Renal cortex interstitium (tissue), 11 donors: ENCODE results near the gene PNMA8B. TPM values are rescaled to one million over a fixed set of nuclear protein-coding genes. Genes with fewer than 3 reads are reported as not detected.
"Not testable (repeated sequence)": the region's sequence is repeated elsewhere in the genome, so short reads cannot be mapped to it uniquely, and the experiment has no call there.

ENCODE experiments used
- DNase-seq, 11 donors: peaks; one replicate each; pipeline ENCODE4 v3.0.0-alpha.2; 2013; ENCODE audit warnings: low read depth in 9 of 11, low spot score in 4 of 11; ENCODE audit errors: extremely low read depth in 1 of 11
- polyA plus RNA-seq, 3 donors: library from polyadenylated mRNA; unstranded; fragments of 120-200 nt; gene quantifications; one replicate each; pipeline ENCODE4 v1.2.1, GENCODE V29; 2013; ENCODE audit not compliant: insufficient read length in 3 of 3

PNMA8B gene
- polyA plus RNA-seq, 3 donors, result 3.2 to 5.5 (median 4.9) TPM

DNA sequence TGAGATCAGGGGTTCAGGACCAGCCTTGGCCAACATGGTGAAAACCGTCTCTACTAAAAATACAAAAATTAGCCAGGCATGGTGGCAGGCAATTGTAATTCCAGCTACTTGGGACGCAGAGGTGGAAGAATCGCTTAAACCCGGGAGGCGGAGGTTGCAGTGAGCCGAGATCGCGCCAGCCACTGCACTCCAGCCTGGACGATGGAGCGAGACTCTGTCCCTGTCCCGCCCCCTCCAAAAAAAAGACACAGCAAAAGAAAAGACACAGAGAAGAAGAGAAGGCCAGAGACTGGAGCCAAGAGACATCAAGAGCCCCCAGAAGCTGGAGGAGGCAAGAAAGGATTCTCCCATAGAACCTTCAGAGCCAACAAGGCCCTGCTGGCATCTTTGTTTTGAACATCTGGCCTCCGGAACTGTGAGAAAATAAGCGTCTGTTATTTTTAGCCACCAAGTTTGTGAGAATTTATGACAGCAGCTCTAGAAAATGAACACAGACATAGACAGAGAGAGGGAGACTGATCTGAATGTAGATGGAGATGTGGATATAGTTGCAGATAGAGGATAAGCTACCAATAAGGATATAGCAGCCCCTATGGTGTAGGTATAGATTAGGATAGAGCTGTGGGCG, 25.7 kb upstream of the PNMA8B start:
- no peak for DNase-seq

DNA sequence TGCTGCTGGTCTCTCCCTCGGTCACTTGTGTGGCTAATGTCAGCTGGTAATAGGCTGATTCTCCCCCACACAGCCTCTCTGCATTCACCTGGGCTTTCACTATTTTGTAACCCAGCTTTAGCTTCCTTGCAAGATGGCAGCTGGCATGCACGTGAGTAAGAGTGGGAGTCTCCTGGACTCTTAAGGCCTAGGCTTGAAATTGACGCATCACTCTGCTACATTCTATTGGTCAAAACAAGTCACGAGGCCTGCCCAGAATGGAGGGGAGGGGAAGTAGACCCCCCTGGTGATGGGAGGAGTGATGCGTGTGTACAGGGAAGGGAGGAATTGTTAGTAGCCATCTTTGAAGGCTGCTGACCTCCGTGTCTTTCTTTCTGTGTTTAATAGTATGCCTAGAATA, 24.9 kb upstream of the PNMA8B start:
- DNase-seq, result no peak

DNA sequence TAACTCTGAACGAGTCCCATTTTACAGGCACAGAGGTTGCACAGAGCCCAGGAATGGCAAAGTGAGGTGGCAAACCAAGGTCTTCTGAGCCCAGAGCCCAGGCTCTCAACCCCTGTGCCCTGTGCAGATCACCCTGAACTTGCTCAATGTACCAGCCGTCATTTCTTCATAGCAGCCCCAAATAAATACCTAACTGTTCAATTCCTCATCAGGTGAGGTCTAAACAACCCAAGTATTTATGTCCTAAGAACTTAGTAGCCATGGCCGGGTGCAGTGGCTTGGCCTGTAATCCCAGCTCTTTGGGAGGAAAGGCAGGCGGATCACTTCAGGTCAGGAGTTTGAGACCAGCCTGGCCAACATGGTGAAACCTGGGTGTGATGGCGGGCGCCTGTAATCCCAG, 21.8 kb upstream of the PNMA8B start:
- DNase-seq, result no peak

DNA sequence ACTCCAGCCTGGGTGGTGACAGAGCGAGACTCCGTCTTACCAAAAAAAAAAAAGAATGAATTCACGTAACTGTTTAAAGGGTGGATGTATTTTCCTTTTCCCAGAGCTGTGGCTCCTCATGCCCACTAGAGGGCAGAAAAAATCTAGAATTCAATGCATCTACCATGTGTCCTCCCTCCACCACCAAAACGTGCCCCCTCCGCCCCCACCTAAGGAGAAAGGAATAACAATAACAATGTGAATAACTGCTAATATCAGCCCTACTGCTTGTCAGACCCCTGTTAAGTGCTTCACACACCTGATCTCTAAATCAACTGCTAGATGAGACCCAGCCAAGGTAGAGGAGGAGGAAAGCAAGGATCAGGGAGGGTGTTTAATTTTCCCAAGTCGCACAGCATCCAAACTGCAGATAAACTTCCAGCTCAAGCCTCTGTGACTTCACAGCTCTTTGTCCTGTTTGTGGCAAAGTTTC, 20.2 kb upstream of the PNMA8B start:
- no peak for DNase-seq

DNA sequence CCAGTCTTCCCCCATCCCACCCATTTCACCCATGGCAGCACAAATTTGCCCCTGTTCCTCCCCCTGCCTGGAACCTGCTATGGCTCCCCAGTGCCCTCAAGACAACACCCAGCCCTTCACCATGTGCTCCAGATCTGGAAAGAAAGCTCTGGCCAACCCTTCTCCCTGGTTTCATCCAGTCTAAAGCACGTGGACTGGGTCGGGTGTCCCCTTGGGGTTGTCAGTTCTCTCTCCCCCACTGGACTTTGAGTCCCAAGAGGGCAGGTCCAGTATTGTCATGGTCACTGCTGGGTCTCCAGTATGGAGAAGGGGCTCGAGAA, 19.6 kb upstream of the PNMA8B start:
- no peak for DNase-seq

DNA sequence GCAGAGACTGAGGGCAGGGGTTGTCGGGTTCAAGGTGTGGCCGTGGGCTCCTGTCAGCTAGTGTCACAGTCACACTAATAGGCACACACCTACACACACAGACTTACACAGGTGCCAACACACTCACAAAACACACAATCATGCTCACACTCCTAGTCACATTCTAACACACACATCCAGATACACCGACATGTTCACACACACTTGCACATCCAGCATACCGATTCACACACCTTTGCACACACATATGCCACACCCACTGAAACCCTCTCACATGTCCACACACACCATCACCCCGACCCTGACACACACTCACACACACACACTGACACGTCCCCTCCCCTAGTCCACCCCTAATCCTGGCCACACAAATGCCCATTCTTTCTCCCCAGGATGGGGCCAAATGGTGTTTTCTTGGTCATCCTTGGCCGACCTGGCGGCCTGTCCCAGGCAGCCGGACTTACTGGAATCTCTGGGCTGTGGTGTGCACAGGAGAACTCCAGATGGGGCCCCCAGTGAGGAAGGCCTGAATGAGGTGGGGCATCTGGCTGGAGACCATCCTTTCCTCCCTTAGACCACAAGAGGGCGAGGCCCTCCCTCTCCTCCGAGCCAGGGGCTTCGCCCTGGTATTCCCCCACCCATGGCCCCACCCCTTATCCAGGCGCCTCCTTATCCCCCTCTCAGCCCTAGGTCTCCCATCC, 19.1 kb upstream of the PNMA8B start:
- no peak for DNase-seq

DNA sequence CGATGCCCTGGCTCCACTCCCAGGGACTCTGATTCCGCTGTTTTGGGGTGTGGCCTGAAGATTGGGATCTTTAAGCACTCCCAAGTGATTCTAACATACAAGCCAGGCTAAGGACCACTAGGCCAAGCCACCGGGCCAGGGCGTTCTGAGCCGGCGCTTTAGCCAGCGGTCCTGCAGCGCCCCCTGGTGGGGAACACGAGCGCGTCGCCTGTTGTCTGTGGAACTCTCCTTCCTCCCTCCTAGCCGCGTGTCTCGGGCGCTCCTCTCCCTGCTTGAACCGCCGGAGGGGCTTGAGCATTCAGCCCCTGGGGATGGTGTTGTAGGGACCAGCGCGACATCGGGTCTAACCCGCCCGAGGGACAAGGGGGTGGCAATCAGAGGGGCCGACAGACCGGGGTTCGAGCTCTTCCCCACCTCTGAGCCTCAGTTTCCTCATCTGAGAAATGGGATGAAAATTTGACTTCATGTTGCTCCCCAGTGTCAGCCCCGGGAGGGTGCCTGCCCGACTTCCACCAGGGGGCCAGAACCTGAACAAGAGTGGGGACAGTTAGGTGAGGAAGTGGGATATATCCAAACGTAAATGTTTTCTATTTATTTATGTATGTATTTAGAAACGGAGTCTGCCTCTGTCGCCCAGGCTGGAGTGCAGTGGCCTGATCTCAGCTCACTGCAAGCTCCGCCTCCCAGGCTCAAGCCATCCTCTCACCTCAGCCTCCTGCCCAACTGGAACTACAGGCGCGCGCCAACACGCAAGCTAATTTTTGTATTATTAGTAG, 18.0 kb upstream of the PNMA8B start:
- DNase-seq, result peak in 6 of 11 donors; percentile 49 to 71 (median 59)

DNA sequence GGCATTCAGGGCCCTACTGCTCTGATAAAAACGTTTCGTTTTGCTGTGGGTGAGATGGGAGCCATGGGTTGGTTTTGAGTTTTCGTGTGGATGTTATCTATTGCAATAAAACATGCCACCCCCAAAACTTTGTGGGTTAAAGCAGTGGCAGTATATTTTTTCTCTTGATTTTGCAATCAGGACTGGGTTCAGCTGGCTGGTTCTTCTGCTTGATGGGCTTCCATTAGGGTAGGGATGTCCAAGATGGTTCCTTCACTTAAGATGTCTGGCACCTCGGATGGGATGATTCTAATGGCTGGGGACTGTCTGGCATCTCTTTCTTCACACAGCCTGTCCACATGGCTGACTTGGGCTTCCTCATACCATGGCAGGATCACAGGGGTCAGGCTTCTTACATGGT, 15.6 kb upstream of the PNMA8B start:
- no peak for DNase-seq

DNA sequence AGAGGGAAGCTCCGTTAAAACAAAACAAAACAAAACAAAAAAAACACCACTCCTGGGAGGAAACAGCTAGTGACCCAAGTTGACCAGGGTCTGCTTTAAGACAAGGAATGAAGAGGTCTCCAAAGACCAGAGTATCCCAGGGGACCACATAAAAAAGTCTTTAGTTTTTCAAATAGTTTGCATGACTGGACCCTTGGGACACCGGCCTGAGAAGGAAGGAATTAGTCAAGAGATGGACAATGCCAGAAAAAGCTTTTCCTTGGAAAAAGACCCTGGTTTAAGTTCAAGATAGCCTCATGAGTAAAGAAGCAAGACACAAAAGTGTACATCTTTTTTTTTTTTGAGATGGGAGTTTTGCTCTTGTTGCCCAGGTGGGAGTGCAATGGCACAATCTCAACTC, 12.5 kb upstream of the PNMA8B start:
- no peak for DNase-seq

DNA sequence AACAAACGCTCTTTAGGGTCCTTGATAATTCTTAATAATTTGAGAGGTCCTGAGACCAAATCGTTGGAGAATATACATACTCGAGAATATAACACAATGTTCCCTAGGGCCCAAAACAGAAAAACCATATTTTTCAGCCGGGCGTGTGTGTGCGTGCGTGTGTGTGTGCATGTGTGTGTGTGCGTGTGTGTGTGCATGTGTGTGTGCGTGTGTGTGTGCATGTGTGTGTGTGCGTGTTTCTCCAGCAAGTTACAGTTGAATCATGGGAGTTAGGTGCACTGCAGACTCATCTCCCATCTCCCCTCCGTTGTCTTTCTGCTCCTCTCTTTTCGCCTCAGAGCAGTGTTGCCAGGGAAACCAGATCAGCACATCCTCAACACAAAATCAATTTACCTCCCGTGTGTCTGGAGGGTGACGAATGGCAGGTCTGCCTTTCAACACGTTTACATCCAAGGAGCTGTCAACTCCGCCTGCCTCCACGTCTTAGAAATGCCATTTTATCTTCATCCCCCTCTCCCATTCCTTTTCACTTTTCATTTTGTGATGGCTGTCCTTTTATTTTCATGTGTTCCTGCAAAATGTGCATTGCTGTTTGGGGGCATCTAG, 8.3 kb upstream of the PNMA8B start:
- DNase-seq, result no peak

DNA sequence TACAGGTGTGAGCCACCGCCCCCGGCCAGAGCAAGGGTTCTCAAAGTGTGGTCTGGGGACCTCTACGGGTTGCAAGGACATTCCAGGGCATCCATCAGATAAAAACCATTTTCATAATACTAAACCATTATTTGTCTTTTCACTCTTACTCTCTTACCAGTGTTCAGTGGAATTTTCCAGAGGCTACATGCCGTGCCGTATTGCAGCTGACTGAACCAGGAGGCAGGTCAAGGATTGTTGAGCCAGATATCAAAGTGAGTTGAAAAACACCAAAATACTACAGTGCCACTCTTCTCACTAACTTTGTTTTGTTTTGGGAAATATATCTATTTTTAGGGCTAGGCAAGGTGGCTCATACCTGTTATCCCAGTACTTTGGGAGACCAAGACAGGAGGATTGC, 7.2 kb upstream of the PNMA8B start:
- no peak for DNase-seq

DNA sequence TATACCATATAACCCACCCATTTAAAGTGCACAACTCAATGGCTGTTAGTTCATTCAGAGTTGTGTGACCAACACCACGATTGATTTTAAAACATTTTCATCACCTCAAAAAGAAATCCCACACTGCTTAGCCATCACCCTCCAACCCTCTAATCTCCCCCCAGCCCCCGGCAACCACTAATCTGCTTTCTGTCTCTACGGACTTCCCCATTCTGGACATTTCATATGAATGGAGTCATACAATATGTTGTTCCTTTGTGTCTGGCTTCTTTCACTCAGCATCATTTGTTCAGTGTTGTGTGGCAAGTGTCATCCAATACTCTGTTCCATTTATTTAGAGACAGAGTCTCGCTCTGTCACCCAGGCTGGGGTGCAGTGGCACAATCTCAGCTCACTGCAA, 4.0 kb upstream of the PNMA8B start:
- DNase-seq, result no peak

DNA sequence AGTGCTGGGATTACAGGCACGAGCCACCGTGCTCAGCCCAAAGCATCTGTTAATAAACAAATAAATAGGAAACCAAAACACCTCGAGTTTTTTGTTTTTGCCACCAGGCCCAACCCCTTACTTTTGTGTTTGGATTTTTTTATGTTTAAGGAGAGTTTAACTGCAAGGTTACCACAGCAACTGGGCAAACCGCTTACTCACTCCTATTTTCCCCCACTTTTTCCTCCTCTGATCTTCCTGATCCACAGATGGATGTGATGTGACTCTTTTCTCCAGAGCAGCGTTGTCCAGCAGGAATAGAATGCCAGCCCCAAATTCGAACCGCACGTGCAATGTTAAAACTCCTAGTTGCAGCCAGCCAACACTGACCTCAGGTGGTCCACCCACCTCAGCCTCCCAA, 2.1 kb upstream of the PNMA8B start:
- no peak for DNase-seq

DNA sequence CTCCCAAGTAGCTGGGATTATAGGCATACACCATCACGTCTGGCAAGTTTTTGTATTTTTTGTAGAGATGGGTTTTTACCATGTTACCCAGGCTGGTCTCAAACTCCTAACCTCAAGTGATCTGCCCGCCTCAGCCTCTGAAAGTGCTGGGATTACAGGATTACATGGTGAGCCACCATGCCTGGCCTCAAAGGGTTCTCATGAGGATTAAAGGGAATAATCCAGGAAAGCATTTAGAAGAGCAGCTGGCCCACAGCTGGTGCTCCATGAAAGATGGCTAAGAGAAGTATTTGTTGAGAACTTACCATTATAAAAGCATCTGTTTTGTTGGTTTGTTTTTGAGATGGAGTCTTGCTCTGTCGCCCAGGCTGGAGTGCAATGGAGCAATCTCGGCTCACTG, 1.2 kb upstream of the PNMA8B start:
- DNase-seq, result not testable (repeated sequence)

DNA sequence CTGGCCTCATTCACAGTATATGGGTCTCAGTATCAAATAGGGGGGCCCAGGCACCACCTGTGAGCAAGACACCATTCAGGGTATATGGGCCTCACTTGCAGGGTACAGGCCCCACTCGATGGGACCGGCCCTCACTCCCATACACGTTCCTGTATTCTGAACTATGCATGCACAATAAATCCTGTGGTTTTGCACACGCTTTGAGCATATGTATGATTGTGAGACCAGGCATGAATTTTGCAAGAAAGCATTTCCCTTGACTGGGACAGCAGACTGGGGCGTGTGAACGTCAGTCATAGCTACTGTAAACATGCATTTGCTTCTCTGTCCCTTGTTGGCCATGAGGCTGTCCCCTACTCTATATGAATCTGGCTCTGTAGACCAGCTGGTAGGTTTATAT, 637 bp upstream of the PNMA8B start:
- DNase-seq, result no peak

DNA sequence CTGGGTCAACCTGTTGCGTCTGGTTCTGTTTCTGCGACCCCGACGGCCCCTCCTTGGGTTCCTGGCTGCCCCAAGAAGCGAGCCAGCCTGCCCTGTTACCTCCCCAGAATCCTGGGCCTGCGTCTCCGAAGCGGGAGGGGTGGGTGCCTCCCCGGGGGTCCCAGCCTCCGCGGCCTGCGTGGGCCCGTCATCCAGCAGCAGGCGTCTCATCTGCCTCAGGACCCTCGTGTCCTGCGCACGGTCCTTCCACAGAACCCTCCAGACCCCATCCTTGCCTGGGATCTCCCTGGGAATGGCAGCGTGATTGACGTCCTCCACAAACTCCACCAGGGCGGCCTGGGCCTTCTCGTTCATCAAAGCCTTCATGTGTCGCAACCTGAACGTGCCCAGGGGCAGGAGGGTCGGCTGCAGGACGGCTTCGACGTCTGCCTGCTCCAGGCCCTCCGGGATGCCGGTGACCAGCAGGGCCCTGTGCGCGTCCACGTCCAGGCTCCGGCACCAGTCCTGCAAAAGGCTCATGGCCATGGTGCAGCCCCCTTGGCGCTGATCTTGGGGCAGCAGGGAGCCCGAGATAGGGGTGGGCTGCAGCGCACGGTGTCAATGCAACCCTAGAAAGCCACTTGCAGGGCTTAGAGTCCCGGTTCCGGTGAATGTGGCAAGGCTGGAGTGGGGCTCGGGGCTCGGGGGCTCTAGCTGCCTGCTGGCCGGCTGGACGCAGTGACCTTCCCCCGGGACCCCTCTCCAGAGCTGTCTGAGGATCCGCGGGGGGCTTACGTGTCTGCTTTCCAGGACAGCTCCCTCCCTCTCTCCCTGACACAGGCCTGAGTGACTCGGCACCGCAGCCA, 504 bp downstream of the PNMA8B start:
- DNase-seq, result no peak

DNA sequence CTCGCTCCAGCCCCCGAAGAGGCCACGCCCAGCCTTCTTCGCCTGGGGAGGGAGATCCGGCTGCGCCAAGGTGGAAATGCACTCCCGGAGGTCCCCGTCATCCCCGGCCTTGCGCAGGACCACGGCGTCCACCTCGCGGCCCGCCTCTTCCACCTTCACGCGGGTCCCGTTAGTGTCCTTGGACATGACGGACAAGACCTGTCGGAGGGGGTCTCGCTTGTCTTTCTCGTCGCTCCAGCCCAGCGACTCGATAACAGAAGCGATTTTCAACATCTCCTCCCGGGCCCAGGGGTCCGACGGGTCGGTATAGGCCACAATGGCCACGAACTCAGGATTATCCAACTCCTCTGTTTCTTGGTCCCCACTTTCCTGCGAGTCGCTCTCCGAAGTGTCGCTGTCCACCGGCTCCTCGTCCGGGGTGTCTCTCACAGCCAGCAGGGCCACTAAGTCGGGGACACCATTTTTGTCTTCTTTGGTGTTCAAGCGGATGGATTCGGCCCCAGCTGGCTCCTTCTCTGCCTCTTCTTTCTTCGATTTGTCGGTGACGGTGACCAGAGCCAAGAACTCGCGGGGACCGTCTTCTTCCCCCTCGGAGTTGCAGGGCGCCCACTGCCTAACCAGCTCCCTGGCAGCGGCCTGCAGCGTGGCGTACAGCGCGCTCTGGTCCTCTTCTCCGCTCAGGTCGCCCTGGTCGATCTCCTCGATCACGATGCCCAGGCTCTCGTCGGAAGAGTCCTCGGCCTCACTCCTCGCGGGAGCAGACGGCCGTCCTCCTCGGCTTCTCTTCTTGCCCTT, 1.3 kb downstream of the PNMA8B start:
- no peak for DNase-seq
